Measurements from ENCODE around the gene LRP1B. TPM values are rescaled to one million over a fixed set of nuclear protein-coding genes. Genes with fewer than 3 reads are reported as not detected.
"Not testable (repeated sequence)": the region's sequence is repeated elsewhere in the genome, so short reads cannot be mapped to it uniquely, and the experiment has no call there.

The LRP1B gene
- total RNA-seq, 1 experiment from 2014 or later, result 0.08 TPM

GRCh38 chr2:140308706-140309105 is 1822.1 kb downstream of the LRP1B start:
- no peak for DNase-seq (ENCODE audit: low read depth in 1 of 2, low spot score in 2 of 2)
- no peaks in the 10 kb centered on the region for H3K4me1 ChIP-seq (replicated peaks)
- H3K27ac ChIP-seq, result no peak overlapping the region
- no peaks in the 10 kb centered on the region for H3K36me3 ChIP-seq
- H3K9me3 ChIP-seq (replicated peaks), result no peaks in the 10 kb centered on the region
- H3K27me3 ChIP-seq (replicated peaks), result no peaks in the 10 kb centered on the region
- no peak overlapping the region for H3K4me3 ChIP-seq

GRCh38 chr2:140307532-140307931 is 1823.3 kb downstream of the LRP1B start:
- Histone ChIP-seq H3K36me3 (no peaks in the 10 kb centered on the region), H3K4me3 (no peak overlapping the region), H3K27me3 (replicated peaks) (no peaks in the 10 kb centered on the region), H3K4me1 (replicated peaks) (no peaks in the 10 kb centered on the region), H3K27ac (no peak overlapping the region), H3K9me3 (replicated peaks) (no peaks in the 10 kb centered on the region)
- DNase-seq (ENCODE audit: low read depth in 1 of 2, low spot score in 2 of 2), result no peak

GRCh38 chr2:140295767-140296166 is 1835.0 kb downstream of the LRP1B start:
- Histone ChIP-seq H3K27ac (no peak overlapping the region), H3K27me3 (replicated peaks) (no peaks in the 10 kb centered on the region), H3K4me3 (no peak overlapping the region), H3K36me3 (no peaks in the 10 kb centered on the region), H3K4me1 (replicated peaks) (no peaks in the 10 kb centered on the region), H3K9me3 (replicated peaks) (no peaks in the 10 kb centered on the region)
- DNase-seq (ENCODE audit: low read depth in 1 of 2, low spot score in 2 of 2), result no peak

- H3K4me1 ChIP-seq (replicated peaks), result no peaks in the 10 kb centered on the region
- no peak overlapping the region for H3K4me3 ChIP-seq
- no peaks in the 10 kb centered on the region for H3K36me3 ChIP-seq
- no peaks in the 10 kb centered on the region for H3K9me3 ChIP-seq (replicated peaks)
- H3K27ac ChIP-seq, result no peak overlapping the region
- DNase-seq (ENCODE audit: low read depth in 1 of 2, low spot score in 2 of 2), result no peak
- no peaks in the 10 kb centered on the region for H3K27me3 ChIP-seq (replicated peaks)
These were observed 1842.1 kb downstream of the LRP1B start for GRCh38 chr2:140288726-140289125.

- DNase-seq (ENCODE audit: low read depth in 1 of 2, low spot score in 2 of 2), result no peak
- Histone ChIP-seq H3K4me3 (no peak overlapping the region), H3K27ac (no peak overlapping the region), H3K36me3 (no peaks in the 10 kb centered on the region), H3K9me3 (replicated peaks) (no peaks in the 10 kb centered on the region), H3K4me1 (replicated peaks) (no peaks in the 10 kb centered on the region), H3K27me3 (replicated peaks) (no peaks in the 10 kb centered on the region)
These were observed 1842.6 kb downstream of the LRP1B start for GRCh38 chr2:140288213-140288612.

GRCh38 chr2:140286377-140286776 is 1844.4 kb downstream of the LRP1B start:
- no peak for DNase-seq (ENCODE audit: low read depth in 1 of 2, low spot score in 2 of 2)
- Histone ChIP-seq H3K9me3 (replicated peaks) (no peaks in the 10 kb centered on the region), H3K36me3 (no peaks in the 10 kb centered on the region), H3K27me3 (replicated peaks) (no peaks in the 10 kb centered on the region), H3K4me1 (replicated peaks) (no peaks in the 10 kb centered on the region), H3K27ac (no peak overlapping the region), H3K4me3 (no peak overlapping the region)

- not testable (repeated sequence) for H3K4me3 ChIP-seq; H3K4me1 ChIP-seq (replicated peaks); H3K36me3 ChIP-seq; H3K27me3 ChIP-seq (replicated peaks); H3K9me3 ChIP-seq (replicated peaks); H3K27ac ChIP-seq; DNase-seq (ENCODE audit: low read depth in 1 of 2, low spot score in 2 of 2)
These were observed 1853.5 kb downstream of the LRP1B start for GRCh38 chr2:140277344-140277743.

GRCh38 chr2:140276661-140277060 is 1854.2 kb downstream of the LRP1B start:
- Histone ChIP-seq H3K9me3 (replicated peaks) (no peaks in the 10 kb centered on the region), H3K36me3 (no peaks in the 10 kb centered on the region), H3K27ac (no peak overlapping the region), H3K27me3 (replicated peaks) (no peaks in the 10 kb centered on the region), H3K4me3 (no peak overlapping the region), H3K4me1 (replicated peaks) (no peaks in the 10 kb centered on the region)
- DNase-seq (ENCODE audit: low read depth in 1 of 2, low spot score in 2 of 2), result no peak

- Histone ChIP-seq H3K4me3 (no peak overlapping the region), H3K36me3 (no peaks in the 10 kb centered on the region), H3K27ac (no peak overlapping the region), H3K9me3 (replicated peaks) (no peaks in the 10 kb centered on the region), H3K4me1 (replicated peaks) (no peaks in the 10 kb centered on the region), H3K27me3 (replicated peaks) (no peaks in the 10 kb centered on the region)
- DNase-seq (ENCODE audit: low read depth in 1 of 2, low spot score in 2 of 2), result no peak
These were observed 1855.4 kb downstream of the LRP1B start for GRCh38 chr2:140275427-140275826.

GRCh38 chr2:140274891-140275290 is 1855.9 kb downstream of the LRP1B start:
- Histone ChIP-seq H3K27ac (no peak overlapping the region), H3K4me1 (replicated peaks) (no peaks in the 10 kb centered on the region), H3K9me3 (replicated peaks) (no peaks in the 10 kb centered on the region), H3K27me3 (replicated peaks) (no peaks in the 10 kb centered on the region), H3K4me3 (no peak overlapping the region), H3K36me3 (no peaks in the 10 kb centered on the region)
- DNase-seq (ENCODE audit: low read depth in 1 of 2, low spot score in 2 of 2), result no peak

GRCh38 chr2:140273958-140274357 is 1856.9 kb downstream of the LRP1B start:
- H3K4me3 ChIP-seq, result no peak overlapping the region
- H3K36me3 ChIP-seq, result no peaks in the 10 kb centered on the region
- DNase-seq (ENCODE audit: low read depth in 1 of 2, low spot score in 2 of 2), result no peak
- no peaks in the 10 kb centered on the region for H3K27me3 ChIP-seq (replicated peaks)
- H3K4me1 ChIP-seq (replicated peaks), result no peaks in the 10 kb centered on the region
- no peaks in the 10 kb centered on the region for H3K9me3 ChIP-seq (replicated peaks)
- H3K27ac ChIP-seq, result no peak overlapping the region

- no peaks in the 10 kb centered on the region for H3K4me1 ChIP-seq (replicated peaks)
- DNase-seq (ENCODE audit: low read depth in 1 of 2, low spot score in 2 of 2), result no peak
- no peak overlapping the region for H3K4me3 ChIP-seq
- no peaks in the 10 kb centered on the region for H3K9me3 ChIP-seq (replicated peaks)
- H3K36me3 ChIP-seq, result no peaks in the 10 kb centered on the region
- H3K27me3 ChIP-seq (replicated peaks), result no peaks in the 10 kb centered on the region
- H3K27ac ChIP-seq, result no peak overlapping the region
These were observed 1857.4 kb downstream of the LRP1B start for GRCh38 chr2:140273408-140273807.

- DNase-seq (ENCODE audit: low read depth in 1 of 2, low spot score in 2 of 2), result no peak
These were observed 1860.6 kb downstream of the LRP1B start for GRCh38 chr2:140270224-140270623.

GRCh38 chr2:140269000-140269399 is 1861.8 kb downstream of the LRP1B start:
- Histone ChIP-seq H3K27ac (no peak overlapping the region), H3K36me3 (no peaks in the 10 kb centered on the region), H3K9me3 (replicated peaks) (no peaks in the 10 kb centered on the region), H3K27me3 (replicated peaks) (no peaks in the 10 kb centered on the region), H3K4me1 (replicated peaks) (no peaks in the 10 kb centered on the region), H3K4me3 (no peak overlapping the region)
- no peak for DNase-seq (ENCODE audit: low read depth in 1 of 2, low spot score in 2 of 2)

More at GRCh38 chr2:140270224-140270623, 1860.6 kb downstream of the LRP1B start:
- no peaks in the 10 kb centered on the region for H3K27me3 ChIP-seq (replicated peaks)
- H3K36me3 ChIP-seq, result no peaks in the 10 kb centered on the region
- no peaks in the 10 kb centered on the region for H3K9me3 ChIP-seq (replicated peaks)
- H3K27ac ChIP-seq, result no peak overlapping the region
- H3K4me3 ChIP-seq, result no peak overlapping the region
- no peaks in the 10 kb centered on the region for H3K4me1 ChIP-seq (replicated peaks)

- no peaks in the 10 kb centered on the region for H3K9me3 ChIP-seq (replicated peaks)
- no peaks in the 10 kb centered on the region for H3K4me1 ChIP-seq (replicated peaks)
- DNase-seq (ENCODE audit: low read depth in 1 of 2, low spot score in 2 of 2), result no peak
- no peaks in the 10 kb centered on the region for H3K36me3 ChIP-seq
- no peak overlapping the region for H3K4me3 ChIP-seq
- no peak overlapping the region for H3K27ac ChIP-seq
- no peaks in the 10 kb centered on the region for H3K27me3 ChIP-seq (replicated peaks)
These were observed 1867.9 kb downstream of the LRP1B start for GRCh38 chr2:140262908-140263307.
